ENCODE results near the gene TCF4. TPM values are rescaled to one million over a fixed set of nuclear protein-coding genes. Genes with fewer than 3 reads are reported as not detected.

Gene TCF4
- total RNA-seq, 2 experiments from 2014 or later, result 0.28 to 0.45 TPM

DNA sequence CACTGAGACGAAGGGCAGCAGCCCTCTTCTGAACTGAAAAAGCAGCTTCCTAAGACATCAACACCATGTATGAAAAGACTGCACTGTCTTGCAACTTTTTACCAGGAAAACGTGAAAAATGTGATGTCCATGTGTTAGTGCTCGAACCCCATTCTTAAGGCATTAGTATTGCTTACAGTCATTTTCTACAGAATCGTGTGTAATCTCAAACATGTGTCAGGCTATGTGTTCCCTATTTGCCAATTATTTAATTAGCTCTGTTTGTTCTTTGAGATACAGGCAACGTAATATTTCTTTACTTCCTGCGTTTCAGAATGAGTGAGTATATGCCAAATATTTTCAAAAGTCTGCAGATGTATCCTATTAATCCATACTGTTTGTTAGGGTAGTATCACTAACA, 321.0 kb downstream of the TCF4 start:
- CTCF ChIA-PET, result interaction anchor here (1.0 kb wide), 1 partner anchor 10 kb away, joined by 3 read pairs; no protein-coding TSS in a partner anchor
- peaks cover 3% of the 10 kb centered on the region for H3K9me3 Mint-ChIP-seq

DNA sequence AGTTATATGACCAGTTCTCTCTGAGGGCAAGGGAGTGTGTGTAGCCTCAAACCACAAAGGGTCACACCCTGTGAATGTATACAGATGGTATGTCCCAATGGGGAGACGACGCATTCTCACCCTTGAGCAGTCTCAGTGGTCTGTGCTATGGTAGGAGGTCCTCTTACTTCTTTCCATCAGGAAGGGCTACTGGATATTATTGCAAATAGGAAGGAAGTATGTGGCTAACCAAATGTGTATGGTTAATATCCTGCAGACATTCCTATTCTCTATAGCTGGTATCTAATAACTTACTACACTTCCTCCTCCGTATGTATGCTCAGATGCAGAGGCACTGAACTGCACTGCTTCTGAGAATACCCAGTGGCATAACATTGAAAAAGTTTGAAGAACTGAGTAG, 322.0 kb downstream of the TCF4 start:
- H3K27ac Mint-ChIP-seq, result no peak overlapping the region
- POLR2A ChIA-PET, result no interaction called here

More for the DNA sequence above, 321.0 kb downstream of the TCF4 start:
- POLR2A ChIA-PET, result no interaction called here
- Mint-ChIP-seq H3K4me1 (peaks cover 8% of the 10 kb centered on the region), H3K4me3 (no peak overlapping the region), H3K27me3 (peaks cover 4% of the 10 kb centered on the region), H3K27ac (no peak overlapping the region), H3K36me3 (ENCODE audit: low read depth) (no peaks in the 10 kb centered on the region)
- no peak for DNase-seq

DNA sequence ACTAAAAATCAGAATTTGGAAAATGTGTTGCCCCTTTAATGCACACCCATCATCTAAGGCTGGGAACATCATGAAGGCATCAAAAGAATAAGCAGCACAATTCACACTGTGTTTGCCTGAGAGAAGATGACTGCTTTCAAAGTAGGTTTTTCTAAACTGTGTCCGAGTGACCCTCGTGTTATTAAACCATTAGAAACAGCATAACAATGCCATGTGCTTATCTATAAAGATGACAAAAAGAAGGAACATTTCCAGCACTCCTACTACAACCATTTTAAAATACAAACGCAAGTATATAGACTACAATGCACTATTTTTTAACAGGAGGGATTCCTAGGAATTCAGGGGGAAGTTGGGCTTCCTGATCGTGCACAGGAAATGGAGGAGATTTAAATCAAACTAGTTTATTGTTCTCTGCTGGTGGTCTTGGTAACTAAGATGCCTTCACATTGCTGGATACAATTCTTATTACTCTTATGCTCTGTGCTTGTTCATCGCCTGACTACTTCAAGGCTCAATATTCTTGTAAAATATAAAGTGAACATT, 322.8 kb downstream of the TCF4 start:
- POLR2A ChIA-PET, result no interaction called here
- Mint-ChIP-seq H3K4me3 (no peak overlapping the region), H3K9me3 (peaks cover 3% of the 10 kb centered on the region), H3K36me3 (ENCODE audit: low read depth) (no peaks in the 10 kb centered on the region), H3K27ac (no peak overlapping the region), H3K4me1 (peaks cover 8% of the 10 kb centered on the region), H3K27me3 (peaks cover 4% of the 10 kb centered on the region)
- no peak for DNase-seq
- CTCF ChIA-PET, result interaction anchor here (0.6 kb wide), 1 partner anchor 16 kb away, joined by 3 read pairs; no protein-coding TSS in a partner anchor

More for the DNA sequence above, 322.0 kb downstream of the TCF4 start:
- no peak for DNase-seq
- Mint-ChIP-seq H3K36me3 (ENCODE audit: low read depth) (no peaks in the 10 kb centered on the region), H3K4me3 (no peak overlapping the region), H3K27me3 (peaks cover 4% of the 10 kb centered on the region), H3K4me1 (peaks cover 8% of the 10 kb centered on the region), H3K9me3 (peaks cover 3% of the 10 kb centered on the region)
- CTCF ChIA-PET, result no interaction called here

DNA sequence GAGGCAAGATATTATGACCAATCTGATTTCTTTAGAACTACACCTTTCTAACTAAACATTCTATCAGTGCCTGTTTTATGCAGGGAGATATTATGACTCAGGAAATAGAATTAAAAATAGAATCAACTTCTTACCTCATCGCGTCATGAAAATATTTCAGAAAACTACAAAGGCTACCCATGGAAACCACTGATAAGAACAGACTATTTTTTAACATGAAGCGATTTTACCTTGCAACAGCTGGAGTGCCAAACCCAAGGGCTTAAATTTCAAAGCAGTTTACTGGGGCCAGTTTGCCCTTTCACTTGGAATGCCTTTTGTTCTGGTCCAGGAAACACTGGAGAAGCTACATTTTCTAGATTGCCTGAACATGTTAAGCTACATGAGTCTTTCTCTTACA, 323.9 kb downstream of the TCF4 start:
- ChIA-PET CTCF (interaction anchor here (1.6 kb wide), 1 partner anchor 30 kb away, joined by 4 read pairs; no protein-coding TSS in a partner anchor), POLR2A (no interaction called here)
- Mint-ChIP-seq H3K27me3 (peaks cover 2% of the 10 kb centered on the region), H3K4me3 (no peak overlapping the region), H3K27ac (no peak overlapping the region), H3K4me1 (peaks cover 8% of the 10 kb centered on the region), H3K36me3 (ENCODE audit: low read depth) (no peaks in the 10 kb centered on the region), H3K9me3 (no peaks in the 10 kb centered on the region)
- no peak for DNase-seq

DNA sequence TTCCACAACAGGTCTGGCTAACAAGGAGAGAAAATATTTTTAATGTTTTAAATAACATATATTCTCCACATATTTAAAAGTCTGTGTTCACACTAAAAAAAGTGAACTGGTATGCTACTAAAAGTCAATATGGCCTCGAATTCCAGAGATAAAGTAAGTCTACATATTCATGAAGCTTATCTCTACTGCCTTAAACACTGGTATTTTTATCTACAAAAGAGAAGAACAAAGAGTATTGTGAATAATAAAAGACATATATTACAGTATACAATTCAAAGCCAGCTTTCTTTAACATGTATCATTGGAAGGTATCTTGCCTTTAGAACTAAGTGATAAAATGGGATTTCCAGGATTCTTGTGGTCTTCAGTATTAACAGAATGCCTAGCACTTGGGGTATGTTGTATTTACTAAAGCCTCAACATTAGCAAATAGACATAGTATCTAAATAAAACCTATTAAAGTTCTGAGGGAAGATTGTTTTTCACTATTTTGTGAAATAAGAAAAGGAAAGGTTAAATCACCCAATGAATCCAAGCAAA, 325.9 kb downstream of the TCF4 start:
- peaks cover 3% of the 10 kb centered on the region for H3K27me3 Mint-ChIP-seq
- POLR2A ChIA-PET, result no interaction called here
- H3K4me3 Mint-ChIP-seq, result no peak overlapping the region
- H3K27ac Mint-ChIP-seq, result no peak overlapping the region
- CTCF ChIA-PET, result no interaction called here
- no peaks in the 10 kb centered on the region for H3K36me3 Mint-ChIP-seq (ENCODE audit: low read depth)
- DNase-seq, result no peak
- no peaks in the 10 kb centered on the region for H3K4me1 Mint-ChIP-seq
- H3K9me3 Mint-ChIP-seq, result no peaks in the 10 kb centered on the region

DNA sequence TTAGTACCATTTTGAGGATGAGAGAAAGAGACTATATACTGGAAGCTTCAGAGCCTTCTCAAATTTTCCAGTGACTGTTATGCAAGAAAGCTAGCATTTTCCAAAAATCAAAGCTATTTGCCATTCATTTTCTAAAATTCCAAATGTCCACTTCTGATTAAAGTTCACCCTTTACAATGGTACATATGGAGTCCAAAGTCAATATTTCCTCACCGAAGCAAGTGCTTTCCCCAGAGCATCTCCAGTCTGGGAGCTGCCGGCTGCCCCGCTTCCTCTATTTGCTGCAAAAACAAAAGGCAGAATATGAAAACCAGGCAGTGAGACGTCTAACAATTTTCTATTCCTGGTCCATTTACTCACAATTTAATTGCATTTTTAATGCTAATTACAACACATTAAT, 326.7 kb downstream of the TCF4 start:
- no peaks in the 10 kb centered on the region for H3K36me3 Mint-ChIP-seq (ENCODE audit: low read depth)
- H3K4me3 Mint-ChIP-seq, result no peak overlapping the region
- POLR2A ChIA-PET, result no interaction called here
- H3K27ac Mint-ChIP-seq, result no peak overlapping the region
- no peaks in the 10 kb centered on the region for H3K9me3 Mint-ChIP-seq
- CTCF ChIA-PET, result no interaction called here
- no peak for DNase-seq
- peaks cover 5% of the 10 kb centered on the region for H3K27me3 Mint-ChIP-seq
- no peaks in the 10 kb centered on the region for H3K4me1 Mint-ChIP-seq

DNA sequence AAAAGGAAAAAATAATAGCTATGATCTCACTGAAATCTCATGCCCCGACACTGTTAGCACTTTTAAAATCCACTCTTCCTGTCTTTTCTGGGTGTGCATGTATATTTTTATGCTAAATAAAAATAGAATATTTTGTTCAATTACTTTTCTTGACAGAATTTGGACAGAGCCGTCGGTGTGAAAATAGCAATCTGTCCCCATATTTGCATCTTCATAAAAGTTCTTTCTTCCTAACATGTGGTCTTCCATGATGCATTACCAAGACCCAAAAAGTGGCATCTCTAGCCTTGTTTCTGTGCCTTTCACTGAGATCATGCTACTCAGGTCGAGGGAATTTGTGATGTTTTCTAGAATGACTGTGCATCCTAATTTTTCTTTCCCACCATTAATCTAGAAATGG, 329.9 kb downstream of the TCF4 start:
- no peaks in the 10 kb centered on the region for H3K36me3 Mint-ChIP-seq (ENCODE audit: low read depth)
- DNase-seq, result no peak
- H3K27ac Mint-ChIP-seq, result no peak overlapping the region
- no peak overlapping the region for H3K4me3 Mint-ChIP-seq
- no peaks in the 10 kb centered on the region for H3K4me1 Mint-ChIP-seq
- H3K27me3 Mint-ChIP-seq, result peaks cover 5% of the 10 kb centered on the region
- H3K9me3 Mint-ChIP-seq, result no peaks in the 10 kb centered on the region
- ChIA-PET POLR2A (no interaction called here), CTCF (no interaction called here)

DNA sequence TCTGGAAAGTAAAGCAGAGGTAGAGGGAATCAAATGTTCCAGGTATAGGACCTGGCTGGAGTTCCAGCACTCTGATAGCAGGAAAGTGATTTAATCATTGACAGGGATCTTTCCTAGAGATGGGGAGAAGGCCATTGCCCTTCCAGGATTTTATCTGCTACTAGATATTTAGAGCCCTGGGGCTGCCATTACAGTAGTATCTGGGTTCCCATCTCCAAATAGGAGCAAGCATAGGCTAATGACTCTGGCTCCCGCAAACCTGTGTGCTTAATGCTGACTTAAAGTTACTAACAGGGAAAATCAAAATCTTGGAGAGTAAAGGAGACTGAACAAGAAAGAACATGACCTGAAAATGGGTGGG, 331.1 kb downstream of the TCF4 start:
- Mint-ChIP-seq H3K27me3 (peaks cover 5% of the 10 kb centered on the region), H3K4me1 (peaks cover 4% of the 10 kb centered on the region), H3K4me3 (no peak overlapping the region), H3K27ac (no peak overlapping the region), H3K36me3 (ENCODE audit: low read depth) (no peaks in the 10 kb centered on the region), H3K9me3 (no peaks in the 10 kb centered on the region)
- CTCF ChIA-PET, result no interaction called here
- POLR2A ChIA-PET, result no interaction called here
- DNase-seq, result no peak

DNA sequence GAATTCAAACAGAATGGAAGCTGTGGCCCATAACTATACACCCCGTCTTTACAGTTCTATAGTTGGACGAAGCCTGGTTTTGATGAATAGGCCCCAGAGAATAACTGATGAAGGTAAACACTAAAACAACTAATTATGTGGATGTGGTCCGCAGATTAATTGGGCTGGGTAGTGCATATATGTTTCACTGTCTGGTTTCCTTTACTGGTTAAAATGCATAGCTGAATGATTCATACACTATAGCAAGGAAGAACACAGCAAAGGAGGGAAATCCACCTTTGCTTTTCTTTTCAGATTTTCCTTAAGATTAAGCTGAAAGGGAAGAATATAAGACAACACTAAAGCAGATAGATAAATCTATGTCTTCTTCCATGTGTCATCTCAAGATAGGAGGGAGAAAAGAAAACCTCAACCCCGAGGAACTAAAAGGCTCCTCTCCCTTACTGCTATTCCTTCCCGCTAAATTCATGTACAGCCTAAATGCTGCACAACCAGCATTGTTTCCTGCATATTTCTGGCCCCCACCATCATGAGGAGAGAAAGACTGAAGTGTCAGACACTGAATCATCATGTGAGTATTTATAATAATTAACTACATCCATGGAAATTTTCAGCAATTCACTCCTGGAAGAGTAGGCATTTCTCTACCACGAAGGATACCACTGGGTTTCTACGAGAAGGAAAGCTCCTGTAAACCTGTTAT, 331.6 kb downstream of the TCF4 start:
- Mint-ChIP-seq H3K9me3 (no peaks in the 10 kb centered on the region), H3K4me3 (no peak overlapping the region), H3K27me3 (peaks cover 5% of the 10 kb centered on the region), H3K4me1 (peaks cover 5% of the 10 kb centered on the region), H3K36me3 (ENCODE audit: low read depth) (no peaks in the 10 kb centered on the region), H3K27ac (no peak overlapping the region)
- CTCF ChIA-PET, result no interaction called here
- POLR2A ChIA-PET, result no interaction called here
- DNase-seq, result no peak

DNA sequence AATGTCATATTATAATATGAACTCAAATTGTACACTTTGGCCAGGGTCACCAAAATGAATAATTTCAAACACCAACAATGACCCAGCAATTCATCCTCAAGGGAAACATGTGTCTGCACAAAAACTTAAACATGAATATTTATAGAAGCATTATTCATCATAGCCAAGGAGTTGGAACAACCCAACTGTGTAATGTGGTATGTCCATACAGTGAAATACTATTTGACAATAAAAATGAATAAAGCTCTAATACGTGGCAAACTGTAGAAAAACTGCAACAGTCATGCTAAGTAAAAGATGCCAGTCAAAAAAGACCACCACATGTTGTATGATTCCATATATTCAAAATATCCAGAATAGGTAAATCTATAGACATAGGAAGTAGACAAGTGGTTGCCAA, 334.2 kb downstream of the TCF4 start:
- POLR2A ChIA-PET, result no interaction called here
- DNase-seq, result no peak
- H3K9me3 Mint-ChIP-seq, result no peaks in the 10 kb centered on the region
- H3K27me3 Mint-ChIP-seq, result peaks cover 3% of the 10 kb centered on the region
- H3K36me3 Mint-ChIP-seq (ENCODE audit: low read depth), result no peaks in the 10 kb centered on the region
- CTCF ChIA-PET, result no interaction called here
- peaks cover 31% of the 10 kb centered on the region for H3K4me1 Mint-ChIP-seq
- H3K4me3 Mint-ChIP-seq, result no peak overlapping the region
- H3K27ac Mint-ChIP-seq, result no peak overlapping the region

DNA sequence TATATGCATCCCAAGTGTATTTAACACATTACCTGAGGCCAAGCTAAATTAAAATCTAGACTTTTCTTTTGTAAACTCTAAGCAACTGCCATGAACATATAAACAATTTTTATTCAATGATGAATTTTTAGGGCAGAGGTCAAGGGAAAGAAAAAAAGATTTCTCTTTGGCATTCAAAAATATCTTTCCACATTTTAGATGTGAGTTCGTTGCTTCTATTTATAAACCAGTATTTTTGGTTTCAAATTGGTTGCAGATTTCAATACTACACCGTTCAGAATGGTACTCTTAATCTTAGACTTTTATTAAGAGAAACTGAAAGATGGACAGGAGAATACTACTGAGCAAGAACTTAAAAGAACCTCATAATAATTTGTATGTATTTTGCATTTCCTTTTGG, 335.1 kb downstream of the TCF4 start:
- Mint-ChIP-seq H3K4me1 (peaks cover 36% of the 10 kb centered on the region), H3K27me3 (peaks cover 3% of the 10 kb centered on the region), H3K27ac (no peak overlapping the region), H3K9me3 (no peaks in the 10 kb centered on the region), H3K4me3 (no peak overlapping the region), H3K36me3 (ENCODE audit: low read depth) (no peaks in the 10 kb centered on the region)
- CTCF ChIA-PET, result no interaction called here
- POLR2A ChIA-PET, result no interaction called here
- no peak for DNase-seq

DNA sequence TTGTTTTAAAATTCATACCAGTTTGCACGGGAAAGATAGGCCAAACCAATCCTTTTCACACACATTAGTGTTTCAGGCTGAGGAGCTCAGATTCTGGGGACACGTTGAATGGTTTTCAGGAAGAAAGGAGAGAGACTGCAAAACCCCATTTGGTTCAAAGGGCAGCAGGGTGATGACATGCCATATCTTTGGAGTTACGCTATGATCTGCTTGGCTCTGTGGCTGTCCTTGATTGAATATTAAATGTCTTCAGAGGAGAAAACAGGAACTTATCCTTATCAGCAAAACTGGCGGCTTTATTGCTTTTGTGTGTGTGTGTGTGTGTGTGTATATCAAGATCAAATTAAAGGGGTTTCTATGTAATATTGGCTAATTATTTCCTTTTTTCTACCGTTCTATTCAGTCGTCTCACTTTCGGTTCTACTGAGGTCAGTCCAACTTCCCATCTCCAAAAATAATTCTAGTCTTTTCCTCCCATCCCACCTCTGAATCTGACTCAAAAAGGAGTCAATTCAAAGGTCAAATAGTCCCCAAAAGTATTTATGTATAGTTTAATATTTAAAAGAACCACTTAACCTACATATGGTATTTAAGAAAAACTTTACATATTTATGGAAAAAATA, 335.8 kb downstream of the TCF4 start:
- no peak for DNase-seq
- H3K4me3 Mint-ChIP-seq, result no peak overlapping the region
- H3K9me3 Mint-ChIP-seq, result peaks cover 2% of the 10 kb centered on the region
- no peak overlapping the region for H3K27ac Mint-ChIP-seq
- H3K36me3 Mint-ChIP-seq (ENCODE audit: low read depth), result no peaks in the 10 kb centered on the region
- peaks cover 4% of the 10 kb centered on the region for H3K27me3 Mint-ChIP-seq
- CTCF ChIA-PET, result interaction anchor here (1.4 kb wide), 1 partner anchor 18 kb away, joined by 8 read pairs; no protein-coding TSS in a partner anchor
- peaks cover 44% of the 10 kb centered on the region for H3K4me1 Mint-ChIP-seq
- POLR2A ChIA-PET, result no interaction called here

DNA sequence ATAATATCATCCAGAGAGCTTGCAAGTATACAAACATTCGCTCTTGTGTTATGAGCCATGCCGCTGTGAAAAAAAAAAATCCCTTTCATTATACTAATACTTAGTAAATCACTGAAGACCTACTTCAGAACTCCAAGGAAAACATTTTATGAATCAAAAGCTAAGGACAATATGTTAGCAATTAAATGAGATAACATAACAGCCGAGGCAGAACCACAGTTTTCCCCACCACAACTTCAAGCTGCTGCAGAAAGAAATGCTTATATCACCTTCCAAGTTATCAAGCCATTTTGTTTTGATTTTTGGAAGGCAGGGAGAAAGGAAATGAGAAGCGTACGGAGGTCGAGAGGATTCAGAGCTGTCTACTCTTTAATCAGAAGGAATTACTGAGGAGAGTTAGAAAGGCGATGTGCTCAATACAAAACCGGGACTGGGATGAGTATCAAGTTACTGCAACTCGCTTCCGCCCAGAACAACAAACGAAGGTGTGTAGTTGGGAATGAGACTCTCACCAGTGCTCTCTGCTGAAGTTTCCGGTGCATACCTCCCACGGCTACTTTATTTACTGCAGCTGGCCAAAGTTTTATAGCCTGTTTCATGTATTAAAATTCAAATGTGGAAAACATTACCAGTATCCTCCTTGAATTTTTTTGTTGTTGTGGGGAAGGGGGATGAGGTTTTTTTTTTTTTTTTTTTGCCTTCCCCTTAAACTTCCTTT, 336.6 kb downstream of the TCF4 start:
- CTCF ChIA-PET, result interaction anchor here (1.4 kb wide), 1 partner anchor 17 kb away, joined by 8 read pairs; no protein-coding TSS in a partner anchor
- POLR2A ChIA-PET, result no interaction called here
- peak overlapping the region; percentile 25 for H3K4me3 Mint-ChIP-seq

More for the DNA sequence above, 336.6 kb downstream of the TCF4 start:
- peaks cover 2% of the 10 kb centered on the region for H3K27me3 Mint-ChIP-seq
- no peak for DNase-seq
- H3K27ac Mint-ChIP-seq, result no peak overlapping the region
- H3K4me1 Mint-ChIP-seq, result peaks cover 47% of the 10 kb centered on the region
- peaks cover 2% of the 10 kb centered on the region for H3K9me3 Mint-ChIP-seq
- no peaks in the 10 kb centered on the region for H3K36me3 Mint-ChIP-seq (ENCODE audit: low read depth)

Data from activated CD4-positive, alpha-beta memory T cell treated with anti-CD3 and anti-CD28 coated beads, Interleukin-2, amount 10 ng/mL, durations not matched to agents 7 days and 5 days (primary cell).